NCI-H446 treated with DMSO at 0.1 percent for 48 hours (cell line): ENCODE results near the gene PIP5KL1.

Source experiments
- DNase-seq: peaks from one replicate; lab custom pipeline; 2025; lab: John Stamatoyannopoulos, UW

The PIP5KL1 gene

DNA sequence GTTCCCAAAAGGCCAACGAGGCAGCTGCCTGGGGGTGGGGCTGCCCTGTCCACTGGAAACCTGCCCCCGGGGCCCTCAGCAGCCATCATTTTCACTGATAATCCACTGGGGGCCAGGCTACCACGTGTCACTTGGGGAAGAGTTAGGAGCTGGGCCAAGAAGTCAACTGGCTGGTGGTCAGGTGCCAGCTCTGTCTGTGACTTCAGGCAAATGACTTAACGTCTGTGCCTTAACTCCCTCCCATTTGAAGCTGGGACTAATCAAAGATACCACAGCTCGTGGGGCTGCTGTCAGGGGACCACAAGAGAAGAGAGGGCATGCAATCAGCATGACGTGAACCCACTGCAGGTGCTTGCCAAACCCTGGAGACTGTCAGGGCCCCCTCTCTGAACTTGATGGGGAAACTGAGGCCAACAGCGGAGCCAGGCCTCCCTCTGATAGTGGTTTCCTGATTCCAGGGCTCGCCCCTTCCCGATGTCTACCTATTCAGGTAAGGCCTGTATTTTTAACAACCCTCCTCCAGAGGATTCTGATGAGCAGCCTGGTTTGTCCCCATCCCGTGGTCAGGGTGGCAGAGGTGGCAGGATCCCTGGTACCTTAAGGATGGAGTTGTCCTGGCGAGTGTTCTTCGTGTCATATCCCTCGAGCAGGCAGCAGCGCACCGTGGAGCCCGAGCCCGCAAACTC is 19.4 kb upstream of the PIP5KL1 start:
- no peak for DNase-seq

DNA sequence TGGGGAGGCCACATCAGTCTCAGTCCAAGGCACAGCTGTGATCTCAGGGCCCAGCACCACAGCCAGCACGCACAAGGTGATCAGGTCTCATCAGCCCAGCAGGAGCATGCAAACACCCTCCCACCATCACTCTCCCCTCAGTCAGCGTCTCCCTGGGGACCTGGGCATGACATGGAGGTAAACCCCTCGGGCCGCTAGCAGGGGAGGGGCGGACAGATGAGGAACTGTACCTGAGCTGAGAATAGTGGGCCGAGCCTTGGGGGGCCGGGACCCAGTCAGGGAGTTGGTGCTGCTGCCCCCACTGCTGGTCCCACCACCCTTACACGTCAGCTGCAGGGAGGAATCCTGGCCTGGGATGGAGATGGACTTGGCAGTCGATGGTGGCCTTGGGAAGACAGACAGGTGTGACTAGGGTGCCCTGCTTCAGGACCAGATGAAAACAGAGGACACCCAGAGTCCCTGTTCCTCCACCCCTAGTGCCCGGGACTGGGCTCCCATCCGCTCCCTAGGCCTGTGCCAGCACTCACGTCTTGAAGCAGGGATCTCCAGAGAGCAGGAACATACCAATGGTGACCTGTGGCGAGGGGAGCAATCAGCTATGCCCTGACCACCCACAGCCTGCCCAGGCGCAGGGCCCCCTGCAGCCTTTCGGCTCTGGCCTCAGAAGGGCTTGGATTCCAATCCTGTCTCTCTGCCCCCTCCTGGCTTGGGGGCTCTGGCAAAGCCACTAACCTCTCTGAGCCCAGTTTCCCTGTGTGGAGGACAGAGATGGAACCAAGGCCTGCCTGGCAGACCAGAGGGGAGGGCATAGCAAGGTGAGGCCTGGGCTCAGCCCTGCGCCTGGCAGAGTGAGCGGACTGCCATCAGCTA is 17.5 kb upstream of the PIP5KL1 start:
- DNase-seq, result no peak

DNA sequence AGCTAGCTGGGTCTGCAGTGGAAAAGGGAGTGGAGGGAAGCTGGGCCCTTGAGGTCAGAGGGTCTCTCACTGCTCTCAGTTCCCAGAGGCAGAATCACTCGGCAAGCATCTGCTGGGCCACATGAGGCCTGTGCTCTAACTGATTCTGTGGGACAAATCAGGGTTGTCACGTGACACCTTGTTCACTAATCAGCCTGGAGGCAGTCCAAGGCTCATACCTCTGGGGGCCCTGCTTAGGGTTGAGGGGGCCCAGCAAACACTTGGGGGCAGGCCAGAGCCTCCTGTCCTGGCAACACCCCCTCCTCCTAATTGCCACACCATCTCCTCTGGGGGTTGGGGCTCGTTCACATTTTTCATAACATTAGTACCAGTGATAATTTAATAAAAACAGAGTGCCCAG is 16.2 kb upstream of the PIP5KL1 start:
- no peak for DNase-seq

DNA sequence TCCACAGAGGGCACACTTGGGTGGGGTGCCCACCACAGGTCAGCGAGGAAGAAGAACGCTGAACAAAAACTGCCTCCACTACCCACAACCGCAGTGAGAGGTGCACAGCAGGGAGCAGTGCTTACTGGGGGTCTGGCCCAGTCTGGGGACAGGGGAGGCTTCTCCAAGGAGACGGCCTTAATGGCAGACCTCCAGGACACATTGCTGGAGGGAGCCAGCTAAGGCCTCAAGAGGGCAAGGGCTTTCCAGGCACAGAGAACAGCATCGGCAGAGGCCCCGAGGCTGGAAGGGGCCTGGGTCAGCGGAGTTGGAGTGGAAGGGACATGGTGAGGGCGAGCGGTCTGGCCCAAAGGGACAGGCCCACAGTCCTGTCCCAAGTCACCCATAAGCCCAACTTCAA is 15.4 kb upstream of the PIP5KL1 start:
- no peak for DNase-seq

DNA sequence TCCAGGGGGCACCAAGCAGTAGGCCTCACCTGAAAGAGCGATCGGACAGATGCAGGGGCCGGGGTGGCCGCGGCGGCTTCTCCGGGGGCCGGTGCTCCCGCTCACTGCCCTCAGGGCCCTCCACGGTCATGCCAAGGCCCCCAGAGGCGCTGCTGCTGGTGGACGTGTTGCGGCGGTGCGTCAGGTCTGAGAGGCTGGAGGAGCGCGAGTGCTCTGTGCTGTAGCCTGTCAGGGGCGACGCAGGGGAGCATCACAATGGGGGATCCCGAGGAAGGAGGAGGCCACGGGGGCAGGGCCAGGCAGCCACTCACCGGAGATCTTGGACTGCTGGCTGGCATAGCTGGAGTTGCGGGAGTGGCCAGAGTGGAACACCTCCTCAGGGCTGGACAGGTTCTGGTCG is 14.8 kb upstream of the PIP5KL1 start:
- no peak for DNase-seq

DNA sequence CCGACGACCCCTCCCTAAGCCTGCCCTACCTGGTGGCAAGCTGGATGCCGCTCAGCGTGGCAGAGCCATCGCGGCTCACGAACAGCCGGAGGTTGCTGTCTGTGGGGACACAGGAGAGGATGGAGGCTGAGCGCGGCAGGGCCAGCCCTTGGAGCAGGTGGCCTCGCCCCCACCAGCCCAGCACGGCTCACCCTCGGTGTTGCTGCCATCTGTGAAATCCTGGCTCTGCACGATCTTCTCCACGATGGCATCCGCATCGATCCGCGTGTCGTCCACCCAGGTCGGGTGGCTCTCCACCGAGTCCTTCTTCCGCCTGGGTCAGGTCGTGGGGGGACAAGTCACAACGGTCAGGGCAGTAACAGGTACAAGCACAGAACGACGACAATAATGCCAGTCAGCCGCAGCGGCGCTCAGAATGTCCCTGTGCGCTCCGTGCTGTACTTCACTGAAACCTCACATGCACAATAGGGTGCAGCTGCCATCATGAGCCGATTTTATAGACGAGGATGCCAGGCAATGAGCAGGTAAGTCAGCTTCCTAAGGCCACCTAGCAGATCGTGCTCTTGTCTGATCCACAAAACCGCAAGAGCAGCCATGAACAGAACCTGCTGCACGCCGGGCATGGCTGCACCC is 14.1 kb upstream of the PIP5KL1 start:
- no peak for DNase-seq

DNA sequence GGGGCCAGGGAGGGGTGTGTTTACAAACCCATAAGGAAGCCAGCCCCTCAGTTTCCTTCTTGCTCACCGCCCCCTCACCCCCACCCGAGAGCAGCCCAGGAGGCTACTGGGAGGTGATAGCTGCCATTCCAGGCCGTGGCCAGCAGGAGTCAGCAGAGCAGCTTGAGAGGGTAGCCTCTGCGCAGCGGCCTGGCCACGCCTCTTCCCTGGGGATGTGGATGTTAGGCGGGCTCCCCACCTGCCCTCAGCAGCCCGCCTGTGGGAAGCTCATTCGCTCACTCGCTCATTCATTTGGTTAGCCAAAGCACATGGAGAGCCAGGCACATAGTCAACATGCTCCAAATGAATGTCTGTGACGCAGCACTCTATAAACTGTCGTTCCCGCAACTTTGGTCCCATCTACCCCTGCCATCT is 13.2 kb upstream of the PIP5KL1 start:
- no peak for DNase-seq

DNA sequence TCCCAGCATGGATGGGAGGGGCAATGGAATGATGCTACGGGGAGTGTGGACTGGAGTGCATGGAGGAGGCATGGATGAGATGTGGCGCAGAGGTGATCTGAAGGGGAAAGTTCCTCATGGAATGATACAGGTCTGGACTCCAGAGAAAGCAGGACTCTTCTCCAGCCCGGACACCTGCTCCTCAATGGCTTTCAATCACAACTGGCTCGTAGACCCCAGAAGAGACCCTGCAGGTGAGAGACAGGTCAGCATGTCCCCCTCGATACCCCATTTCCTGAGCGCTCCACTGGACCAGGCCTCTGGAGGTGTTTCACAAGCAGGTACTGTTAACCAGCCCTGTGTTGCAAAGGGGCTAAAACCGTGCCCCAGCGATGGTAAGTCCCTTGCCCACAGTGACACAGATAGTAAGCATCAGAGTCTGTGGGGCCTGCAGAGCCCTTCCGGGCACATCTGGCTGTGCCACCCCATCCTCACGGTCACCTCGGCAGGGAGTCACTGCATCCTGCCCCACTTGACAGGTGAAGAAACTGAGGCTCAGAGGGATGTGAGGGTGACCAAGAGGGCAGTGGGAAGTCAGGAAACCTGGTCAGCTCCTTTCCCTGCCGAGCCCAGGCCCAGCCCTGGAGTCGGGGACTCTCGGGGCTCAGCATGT is 12.6 kb upstream of the PIP5KL1 start:
- DNase-seq, result no peak

DNA sequence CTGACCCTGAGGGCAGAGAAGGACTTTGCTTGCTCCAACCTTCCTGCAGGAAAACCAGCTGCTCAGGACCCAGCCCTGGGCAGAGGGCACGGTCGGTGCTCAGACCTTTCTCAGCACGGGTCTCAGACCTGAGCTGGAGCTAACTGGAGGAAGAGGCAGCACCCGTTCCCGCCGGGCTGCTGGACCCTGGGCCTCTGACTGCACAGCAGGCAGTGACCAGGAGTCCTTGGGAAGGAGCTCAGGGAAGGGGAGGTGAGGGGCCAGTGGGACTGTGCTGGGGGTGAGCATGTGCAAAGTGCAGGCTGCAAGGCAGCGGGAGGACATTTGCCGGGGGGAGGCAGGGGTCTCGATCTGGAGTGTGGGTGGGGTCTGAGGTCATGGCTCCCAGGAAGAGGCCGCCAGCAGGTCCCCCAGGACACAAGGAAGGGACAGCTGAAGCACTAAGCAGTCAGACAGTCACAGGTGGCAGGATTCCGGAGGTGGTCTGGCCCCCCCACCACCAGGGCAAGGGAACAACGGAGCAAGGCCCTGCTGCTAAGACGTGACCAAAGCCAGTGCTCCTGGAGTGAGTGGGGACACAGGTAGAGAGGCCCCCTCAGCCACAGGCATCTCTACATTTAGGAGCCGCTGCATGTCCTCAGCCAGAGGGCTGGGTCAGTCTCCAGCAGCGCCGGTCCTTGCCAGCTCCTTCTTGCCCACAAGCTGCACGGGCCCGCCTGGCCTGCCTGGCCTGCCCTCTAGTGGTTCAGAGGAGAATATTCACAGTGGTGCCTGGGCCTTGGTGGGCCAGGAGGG is 11.8 kb upstream of the PIP5KL1 start:
- DNase-seq, result no peak

DNA sequence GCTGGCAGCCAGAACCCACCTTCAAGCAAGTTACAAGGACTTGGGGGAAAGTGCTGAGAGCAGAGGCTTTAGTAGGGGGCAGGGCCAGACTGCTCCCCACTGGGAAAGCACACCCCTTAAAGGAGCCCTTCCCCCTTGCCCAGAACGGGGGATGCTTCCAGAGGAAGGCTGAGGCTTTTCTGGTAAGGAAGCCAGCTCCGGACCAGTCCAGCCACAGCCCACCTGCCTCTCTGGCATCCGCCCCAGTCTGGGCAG is 11.3 kb upstream of the PIP5KL1 start:
- DNase-seq, result no peak

DNA sequence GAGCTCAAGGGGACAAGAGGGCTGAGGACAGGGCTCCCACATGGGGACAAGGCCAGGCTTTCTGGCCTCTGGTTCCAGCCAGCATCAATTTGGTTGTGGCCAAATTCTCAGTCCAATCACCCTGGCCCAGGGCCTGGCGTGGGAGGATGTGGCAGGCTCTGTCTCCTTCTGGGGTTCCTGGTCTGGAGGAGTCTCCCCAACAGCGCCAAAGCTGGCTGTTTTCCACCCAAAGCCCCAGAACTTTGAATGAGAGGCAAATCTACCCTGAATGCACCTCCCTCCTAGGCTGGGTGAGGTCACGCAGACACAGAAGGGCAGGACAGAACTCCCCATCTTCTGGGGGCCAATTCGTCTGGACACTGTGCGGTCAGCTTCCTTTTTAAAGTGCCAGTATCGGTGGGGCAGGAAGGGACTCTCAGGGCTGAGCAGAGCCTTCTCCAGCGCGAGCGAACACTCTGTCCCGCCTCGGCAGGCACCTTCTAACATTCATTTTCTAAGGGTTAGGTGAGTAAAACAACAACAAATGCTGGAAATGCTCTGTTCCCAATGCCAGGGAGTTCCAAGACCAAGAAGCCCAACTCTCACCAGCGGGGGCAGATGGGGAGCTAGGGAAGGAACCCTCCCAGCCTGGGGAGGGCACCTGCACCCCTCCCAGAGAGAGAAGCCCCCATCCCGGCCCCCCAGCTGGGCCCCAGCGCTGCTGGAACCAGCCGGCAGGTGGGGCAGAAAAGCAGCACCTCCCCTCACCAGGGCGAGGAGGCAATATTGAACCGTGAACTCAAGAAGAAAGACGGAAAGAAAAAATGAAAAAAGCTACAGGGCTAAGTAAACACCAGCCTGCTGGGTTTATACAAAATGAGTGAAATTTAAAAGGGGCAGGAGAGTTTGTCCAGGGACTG is 10.7 kb upstream of the PIP5KL1 start:
- DNase-seq, result no peak

DNA sequence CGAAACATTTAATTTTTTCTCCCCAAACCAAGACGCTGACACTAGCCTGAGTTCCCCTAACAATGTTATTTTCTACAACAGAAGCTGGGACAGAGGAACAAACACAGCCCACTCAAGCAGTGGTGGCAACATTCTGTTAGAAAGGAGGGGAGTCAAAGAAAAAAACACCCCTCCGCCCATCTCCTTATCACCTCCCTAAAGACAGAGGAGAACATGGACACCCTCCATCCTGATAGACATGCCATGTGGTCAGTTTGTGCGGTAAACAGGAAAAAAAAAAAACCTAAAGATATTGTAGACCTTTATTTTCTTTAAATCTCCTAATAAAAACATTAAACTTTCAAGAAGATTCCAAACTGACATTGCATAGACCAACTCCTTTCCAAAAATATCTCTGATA is 10.0 kb upstream of the PIP5KL1 start:
- DNase-seq, result no peak

DNA sequence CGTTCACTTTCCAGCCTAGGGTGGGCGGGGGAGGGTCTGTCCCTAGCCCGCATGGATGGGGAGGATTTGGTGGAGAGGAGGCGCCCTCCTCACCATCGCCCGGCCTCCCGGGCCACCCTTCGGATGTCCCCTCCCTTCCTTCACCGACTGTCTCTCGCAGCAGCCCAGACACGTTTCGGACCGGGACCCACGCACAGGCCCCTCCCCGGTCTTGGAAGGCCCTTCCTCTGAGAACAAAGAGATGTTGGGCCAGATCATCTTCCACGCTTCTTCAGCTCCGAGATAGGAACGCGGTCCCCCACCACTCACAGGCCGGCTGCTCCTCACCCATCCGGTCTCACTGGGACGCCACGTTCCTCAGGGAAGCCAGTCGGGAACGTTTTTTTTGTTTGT is 7.7 kb upstream of the PIP5KL1 start:
- DNase-seq, result no peak

DNA sequence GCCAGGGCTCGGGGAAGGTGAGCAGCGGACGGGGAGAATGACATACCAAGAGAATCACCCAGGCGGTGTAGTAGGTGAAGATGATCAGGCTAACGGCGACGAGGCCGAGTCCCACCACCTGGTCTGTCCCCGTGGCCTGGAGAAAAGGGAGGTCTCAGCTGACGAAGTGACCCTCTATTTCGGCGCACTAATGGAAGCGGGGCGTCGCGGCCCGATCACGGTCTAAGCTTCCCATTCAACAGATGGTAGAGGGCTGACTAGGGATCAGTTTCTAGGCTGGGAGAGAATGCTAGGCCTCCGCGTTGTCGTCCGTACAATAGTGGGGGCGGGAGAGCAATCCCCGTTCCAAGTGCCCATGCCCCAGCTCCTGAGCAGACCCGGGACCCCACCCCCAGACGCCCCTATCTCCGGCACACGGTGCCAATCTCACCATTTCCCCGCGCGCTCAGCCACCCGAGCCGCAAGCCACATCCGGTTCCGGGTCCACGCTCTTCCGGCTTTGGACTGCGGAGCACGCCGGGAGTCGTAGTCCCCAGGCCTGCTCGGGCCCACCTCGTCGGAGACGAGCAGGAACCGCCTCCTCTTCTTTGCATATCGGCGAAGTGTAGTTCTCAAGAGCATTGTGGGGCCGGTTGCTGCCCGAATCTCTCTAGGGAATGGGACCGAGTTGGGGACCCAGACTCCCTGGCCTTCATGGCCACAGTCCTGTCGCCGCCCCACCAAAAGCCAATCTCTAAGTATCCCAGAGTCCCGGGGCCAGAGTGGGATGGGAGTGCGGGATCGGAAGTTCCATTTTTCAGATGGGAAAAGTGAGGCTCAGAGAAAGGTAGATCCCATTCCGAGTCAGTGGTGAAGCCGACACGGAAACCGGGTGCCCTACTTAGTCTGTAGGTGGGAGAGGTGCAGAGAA is 7.1 kb upstream of the PIP5KL1 start, which contains the start of gene DPM2:
TSS of gene DPM2 (minus strand) at position 467 of the 910 bp plus-strand sequence. CDS start at position 433, 34 bp downstream.
- peak; percentile 57 for DNase-seq

DNA sequence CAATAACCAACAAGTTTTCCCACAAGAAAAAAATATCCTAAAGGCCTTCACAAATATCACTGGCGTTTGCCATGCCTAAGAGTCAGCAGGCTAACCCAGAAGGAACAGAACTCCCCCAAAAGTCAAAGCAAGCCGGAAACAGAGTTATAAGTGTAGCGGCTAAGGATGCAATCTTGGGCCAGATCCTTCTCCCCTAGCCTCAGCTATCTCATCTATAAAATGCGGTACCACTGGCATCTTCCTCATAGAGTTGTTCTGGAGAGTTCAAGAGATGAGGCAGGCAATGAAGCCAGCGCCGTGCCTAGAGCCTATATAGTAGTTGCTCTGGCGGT is 6.4 kb upstream of the PIP5KL1 start:
- DNase-seq, result no peak

DNA sequence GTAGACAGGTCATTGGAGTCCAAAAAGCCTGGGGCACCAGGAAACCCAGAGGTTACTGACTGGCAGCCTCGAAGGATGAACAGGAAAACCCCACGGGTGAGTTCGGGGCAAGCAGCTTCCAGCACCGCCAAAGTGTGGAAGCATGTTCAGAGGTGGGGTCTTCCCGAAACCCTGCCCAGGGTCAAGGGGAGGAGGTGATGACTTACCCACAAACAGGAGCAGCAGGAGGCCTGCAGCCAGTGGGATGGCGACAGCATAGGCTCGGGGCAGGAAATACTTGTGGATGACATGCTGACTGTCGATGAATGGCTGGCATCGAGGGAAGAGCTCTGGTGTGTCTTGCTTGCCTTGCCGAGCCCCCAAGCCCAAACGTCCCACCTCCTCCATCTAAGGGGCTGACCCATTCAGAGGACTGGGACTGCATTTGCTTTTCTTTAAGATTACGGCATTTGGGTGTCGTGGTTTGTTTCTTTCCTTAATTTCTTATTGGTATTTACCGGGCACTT is 5.8 kb upstream of the PIP5KL1 start:
- DNase-seq, result no peak

DNA sequence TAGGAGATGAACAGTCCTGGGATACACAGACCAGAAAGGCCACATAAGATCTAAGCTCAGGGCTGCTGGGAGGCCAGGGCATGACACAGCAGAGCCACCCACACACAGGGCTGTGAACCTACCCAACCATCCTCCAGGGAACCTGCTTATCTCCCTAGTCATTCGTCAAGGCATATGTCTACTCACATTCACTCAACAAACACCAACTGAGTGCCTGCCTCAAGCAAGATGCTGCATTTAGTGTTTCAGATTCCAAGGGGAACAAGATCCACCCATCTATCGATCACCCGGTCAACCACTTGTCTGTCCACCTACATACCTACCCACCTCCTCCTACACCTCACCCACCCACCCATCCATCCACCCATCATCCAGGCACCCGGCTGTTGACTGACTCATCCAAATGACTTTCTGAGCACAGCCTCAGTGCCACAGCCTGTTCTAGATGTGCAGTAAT is 5.2 kb upstream of the PIP5KL1 start:
- no peak for DNase-seq

DNA sequence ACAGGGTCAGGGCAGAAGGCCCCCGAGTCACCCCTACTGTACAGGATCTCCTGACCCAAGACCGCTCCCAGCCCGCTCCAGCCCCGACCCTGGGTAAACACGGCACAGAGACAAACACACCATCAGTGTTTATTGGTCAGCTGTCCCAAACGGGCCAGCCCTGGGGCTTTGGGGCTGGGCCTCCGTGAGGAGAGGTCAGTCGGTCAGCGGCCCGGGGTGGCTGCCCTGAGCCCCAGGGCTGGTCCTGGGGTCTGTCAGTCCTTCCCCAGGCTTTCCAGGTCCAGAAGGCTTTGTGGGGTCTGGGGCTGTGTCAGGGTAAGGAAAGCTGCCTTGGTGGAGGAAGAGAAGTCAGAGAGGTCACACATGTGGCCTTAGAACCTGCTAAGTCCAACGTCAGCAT is 4.4 kb upstream of the PIP5KL1 start:
- no peak for DNase-seq

DNA sequence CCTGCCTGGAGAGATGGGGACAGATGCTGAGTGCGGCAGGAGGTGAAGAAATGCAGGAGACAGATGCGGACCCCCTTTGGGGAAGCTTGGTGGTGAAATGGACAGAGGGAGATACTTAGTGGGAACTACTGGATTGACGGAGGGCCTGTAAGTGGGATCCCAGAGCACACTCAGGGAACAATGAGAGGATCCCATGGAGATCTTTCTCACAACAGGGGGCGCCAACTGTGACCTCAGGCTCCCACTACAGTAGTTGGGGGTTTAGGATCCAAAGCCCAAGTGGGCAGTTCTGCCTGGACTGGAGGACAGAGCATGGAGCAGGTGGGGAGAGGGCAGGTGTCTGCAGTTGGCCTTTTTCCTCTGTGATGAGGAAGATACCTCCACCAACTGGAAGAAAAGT is 3.7 kb upstream of the PIP5KL1 start:
- DNase-seq, result no peak
